Lower lobe of right lung (tissue), 2 donors: ENCODE results near the gene STYXL1. TPM values are rescaled to one million over a fixed set of nuclear protein-coding genes. Genes with fewer than 3 reads are reported as not detected.

Experiments
- ATAC-seq, 2 donors: fragments of 200-7000 bp; cut with Tn5 transposase; one replicate each; pipeline ENCODE4 v1.9.1; 2020 to 2022; ENCODE audit warnings: mild to moderate bottlenecking in 2 of 2, moderate library complexity in 2 of 2
- DNase-seq: peaks from one replicate; pipeline ENCODE4 v3.0.0-alpha.2; 2020
- H3K27ac ChIP-seq: fragments of 200-600 bp; one replicate; pipeline ENCODE4 v1.8.0; 2022
- H3K27me3 ChIP-seq: fragments of 200-600 bp; one replicate; pipeline ENCODE4 v1.8.0; 2022; ENCODE audit warnings: low read depth
- H3K36me3 ChIP-seq: fragments of 200-600 bp; one replicate; pipeline ENCODE4 v1.8.0; 2022; ENCODE audit warnings: mild to moderate bottlenecking
- H3K4me1 ChIP-seq: fragments of 200-600 bp; one replicate; pipeline ENCODE4 v1.8.0; 2022
- H3K4me3 ChIP-seq: fragments of 200-600 bp; one replicate; pipeline ENCODE4 v1.8.0; 2022; ENCODE audit warnings: mild to moderate bottlenecking
- H3K9me3 ChIP-seq: fragments of 200-600 bp; one replicate; pipeline ENCODE4 v1.8.0; 2022
- intact Hi-C: fragments of 100-400 bp; cut with DNase I; formaldehyde crosslinking; loops from one replicate; pipeline ENCODE4 v1.11.0; 2022
- total RNA-seq: library from RNA; stranded (reverse); fragmentation: NEBNext Ultra II Directional; extraction: Animal tissue kit (Norgen Biotek cat#: 25700); gene quantifications from one replicate; pipeline ENCODE4 v1.2.1, GENCODE V29; 2021
- TF ChIP-seq, protein P1 (sequence below): fragments of 200-600 bp; IDR thresholded peaks from one replicate; pipeline ENCODE4 v1.8.0; 2022; ENCODE audit warnings: antibody characterized with exemption, mild to moderate bottlenecking
- donor health status: DM: no; HTN: yes; CAD: no; lungs with severe emphysema.

STYXL1 gene
- total RNA-seq, 1 donor from 2014 or later, result 25.6 TPM

DNA sequence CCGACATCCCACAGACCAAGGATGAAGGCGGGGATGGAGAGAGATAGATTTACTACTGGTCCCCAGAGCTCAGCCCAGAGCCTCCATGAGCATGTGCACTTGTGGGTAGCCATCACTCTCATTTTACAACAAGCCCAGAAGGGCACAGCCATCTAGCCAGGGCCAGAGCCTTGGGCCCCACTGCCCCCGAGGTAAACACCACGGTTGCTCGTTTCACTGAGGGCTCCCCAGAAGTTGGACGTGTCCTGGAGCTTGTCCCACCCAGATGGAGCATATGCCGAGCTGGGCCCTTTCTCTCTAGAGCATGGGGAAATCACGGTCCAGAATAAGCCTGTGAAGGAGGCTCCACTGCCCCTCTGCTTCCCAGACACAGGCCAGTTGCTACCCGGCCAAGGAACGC, 44.4 kb downstream of the STYXL1 start:
- Histone ChIP-seq H3K4me1 (peaks cover 3% of the 10 kb centered on the region), H3K27ac (no peak overlapping the region), H3K9me3 (no peaks in the 10 kb centered on the region), H3K4me3 (no peak overlapping the region), H3K36me3 (peaks cover 35% of the 10 kb centered on the region), H3K27me3 (no peaks in the 10 kb centered on the region)
- TF ChIP-seq, protein P1, sequence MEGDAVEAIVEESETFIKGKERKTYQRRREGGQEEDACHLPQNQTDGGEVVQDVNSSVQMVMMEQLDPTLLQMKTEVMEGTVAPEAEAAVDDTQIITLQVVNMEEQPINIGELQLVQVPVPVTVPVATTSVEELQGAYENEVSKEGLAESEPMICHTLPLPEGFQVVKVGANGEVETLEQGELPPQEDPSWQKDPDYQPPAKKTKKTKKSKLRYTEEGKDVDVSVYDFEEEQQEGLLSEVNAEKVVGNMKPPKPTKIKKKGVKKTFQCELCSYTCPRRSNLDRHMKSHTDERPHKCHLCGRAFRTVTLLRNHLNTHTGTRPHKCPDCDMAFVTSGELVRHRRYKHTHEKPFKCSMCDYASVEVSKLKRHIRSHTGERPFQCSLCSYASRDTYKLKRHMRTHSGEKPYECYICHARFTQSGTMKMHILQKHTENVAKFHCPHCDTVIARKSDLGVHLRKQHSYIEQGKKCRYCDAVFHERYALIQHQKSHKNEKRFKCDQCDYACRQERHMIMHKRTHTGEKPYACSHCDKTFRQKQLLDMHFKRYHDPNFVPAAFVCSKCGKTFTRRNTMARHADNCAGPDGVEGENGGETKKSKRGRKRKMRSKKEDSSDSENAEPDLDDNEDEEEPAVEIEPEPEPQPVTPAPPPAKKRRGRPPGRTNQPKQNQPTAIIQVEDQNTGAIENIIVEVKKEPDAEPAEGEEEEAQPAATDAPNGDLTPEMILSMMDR, result no peak
- ATAC-seq (no peak), DNase-seq (peak; percentile 10)
- intact Hi-C loops, result no loop called here

DNA sequence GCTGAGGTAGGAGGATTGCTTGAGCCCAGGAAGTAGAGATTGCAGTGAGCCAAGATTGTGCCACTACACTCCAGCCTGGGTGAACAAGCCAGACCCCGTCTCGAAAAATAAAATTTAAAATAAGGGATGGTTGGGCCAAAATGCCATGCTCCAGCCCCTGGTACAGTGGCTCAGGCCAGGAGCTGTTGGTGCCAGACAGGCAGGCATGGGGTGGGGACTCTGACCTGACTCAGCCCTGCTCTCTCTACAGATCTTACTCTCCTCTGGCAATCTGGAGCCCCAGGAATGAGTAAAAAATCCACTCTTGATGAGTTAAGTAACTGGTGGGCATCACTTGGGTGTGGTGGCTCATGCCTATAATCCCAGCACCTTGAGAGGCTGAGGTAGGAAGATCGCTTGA, 45.0 kb downstream of the STYXL1 start:
- intact Hi-C loops, result no loop called here
- no peaks in the 10 kb centered on the region for H3K27me3 ChIP-seq
- no peaks in the 10 kb centered on the region for H3K9me3 ChIP-seq
- DNase-seq (peak; percentile 9), ATAC-seq (no peak)
- H3K4me1 ChIP-seq, result no peaks in the 10 kb centered on the region
- TF ChIP-seq, protein P1, result no peak
- H3K36me3 ChIP-seq, result peaks cover 35% of the 10 kb centered on the region
- no peak overlapping the region for H3K27ac ChIP-seq
- H3K4me3 ChIP-seq, result no peak overlapping the region

DNA sequence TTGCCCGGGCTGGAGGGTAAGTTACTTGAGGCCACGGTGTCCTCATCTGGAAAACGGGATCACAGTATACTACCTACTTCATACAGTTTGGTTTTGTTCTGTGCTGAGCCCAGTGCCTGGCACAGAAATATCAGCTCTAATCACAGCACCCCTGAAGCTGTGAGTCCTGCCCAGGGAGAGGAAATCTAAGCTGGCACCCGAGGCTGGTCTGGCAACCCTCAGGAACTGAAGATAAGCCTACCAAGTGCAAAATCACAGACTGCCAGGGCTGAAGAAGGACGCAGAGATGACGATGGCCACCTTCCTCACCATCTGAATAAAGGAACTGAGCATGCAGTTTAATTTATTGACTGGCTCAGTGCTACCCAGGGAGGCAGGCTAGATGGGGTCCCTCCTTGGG, 45.7 kb downstream of the STYXL1 start:
- intact Hi-C loops, result no loop called here
- H3K9me3 ChIP-seq, result no peaks in the 10 kb centered on the region
- TF ChIP-seq, protein P1, result no peak

DNA sequence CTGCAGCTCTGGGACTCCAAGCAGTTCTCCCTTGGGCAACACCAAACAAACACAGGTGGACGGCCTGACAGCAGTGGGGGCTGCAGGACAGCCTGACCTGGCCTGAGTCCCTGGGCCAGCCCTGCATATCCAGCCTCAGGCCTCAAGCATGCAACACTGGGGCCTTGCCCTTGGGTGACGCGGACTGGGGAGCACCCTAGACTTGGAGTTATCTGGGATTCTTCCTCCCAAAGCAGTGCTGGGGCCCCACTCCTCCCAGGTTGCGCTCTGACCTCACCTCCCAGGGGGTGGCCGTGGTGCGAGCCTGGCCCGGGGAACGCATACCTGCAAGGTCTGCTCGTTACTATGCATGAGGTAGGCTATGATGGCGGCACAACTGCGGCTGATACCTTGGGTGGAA, 47.2 kb downstream of the STYXL1 start:
- peaks cover 35% of the 10 kb centered on the region for H3K36me3 ChIP-seq
- no peaks in the 10 kb centered on the region for H3K27me3 ChIP-seq
- intact Hi-C loops, result no loop called here
- no peak overlapping the region for H3K27ac ChIP-seq
- no peaks in the 10 kb centered on the region for H3K9me3 ChIP-seq
- H3K4me1 ChIP-seq, result no peaks in the 10 kb centered on the region
- H3K4me3 ChIP-seq, result no peak overlapping the region
- no peak for ATAC-seq
- DNase-seq, result peak; percentile 38
- TF ChIP-seq, protein P1, result no peak

More for the DNA sequence above, 45.7 kb downstream of the STYXL1 start:
- ATAC-seq (no peak), DNase-seq (peak; percentile 10)
- Histone ChIP-seq H3K4me3 (no peak overlapping the region), H3K4me1 (no peaks in the 10 kb centered on the region), H3K27ac (no peak overlapping the region), H3K36me3 (peaks cover 35% of the 10 kb centered on the region), H3K27me3 (no peaks in the 10 kb centered on the region)

DNA sequence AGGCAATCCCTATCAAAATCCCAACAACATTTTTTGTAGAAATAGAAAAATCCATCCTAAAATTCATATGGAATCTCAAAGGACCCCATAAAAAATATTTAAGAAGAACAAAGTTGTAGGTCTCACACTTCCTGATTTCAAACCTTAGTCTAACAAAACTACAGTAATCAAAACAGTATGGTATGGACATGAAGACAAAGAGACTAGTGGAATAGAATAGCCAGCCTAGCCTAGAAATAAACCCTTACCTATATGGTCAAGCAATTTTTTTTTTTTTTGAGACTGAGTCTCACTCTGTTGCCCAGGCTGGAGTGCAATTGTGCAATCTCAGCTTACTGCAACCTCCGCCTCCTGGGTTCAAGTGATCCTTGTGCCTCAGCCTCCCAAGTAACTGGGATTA, 49.8 kb downstream of the STYXL1 start:
- intact Hi-C loops, result no loop called here
- Histone ChIP-seq H3K27ac (no peak overlapping the region), H3K36me3 (peaks cover 13% of the 10 kb centered on the region), H3K4me3 (no peak overlapping the region), H3K27me3 (no peaks in the 10 kb centered on the region), H3K9me3 (no peaks in the 10 kb centered on the region), H3K4me1 (peaks cover 16% of the 10 kb centered on the region)
- ATAC-seq (no peak), DNase-seq (no peak)
- TF ChIP-seq, protein P1, result no peak

DNA sequence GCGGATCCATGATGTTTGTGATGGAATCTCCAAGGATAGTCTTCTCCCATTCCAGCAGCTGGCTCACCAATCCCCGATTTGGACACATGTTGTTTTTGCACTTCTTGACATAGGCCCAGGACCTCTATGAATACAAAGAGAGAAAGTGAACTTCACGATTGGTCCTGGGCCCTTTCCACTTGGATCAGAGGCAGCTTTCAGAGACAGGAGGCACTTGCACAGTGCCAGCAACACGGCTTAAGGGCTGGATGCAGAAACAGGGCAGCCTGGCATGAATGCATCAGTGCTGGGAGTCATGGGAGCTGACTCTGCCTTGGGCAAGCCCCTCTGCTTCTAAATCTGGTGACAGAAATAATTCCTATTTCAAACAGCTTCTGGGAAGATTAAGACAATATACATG, 51.3 kb downstream of the STYXL1 start:
- no peaks in the 10 kb centered on the region for H3K9me3 ChIP-seq
- TF ChIP-seq, protein P1, result no peak
- peak overlapping the region; percentile 25 for H3K27ac ChIP-seq
- intact Hi-C loops, result no loop called here
- peaks cover 19% of the 10 kb centered on the region for H3K4me1 ChIP-seq
- ATAC-seq (no peak), DNase-seq (no peak)
- no peaks in the 10 kb centered on the region for H3K27me3 ChIP-seq
- H3K4me3 ChIP-seq, result no peak overlapping the region
- H3K36me3 ChIP-seq, result peaks cover 14% of the 10 kb centered on the region
